Measurements from ENCODE around the gene NFKB1.

The NFKB1 gene

GRCh38 chr4:102533348-102533747 lies 32.2 kb downstream of the NFKB1 start:
- DNase-seq: no peak

- DNase-seq: no peak
These were observed 32.7 kb downstream of the NFKB1 start for GRCh38 chr4:102533904-102534303.

DNA sequence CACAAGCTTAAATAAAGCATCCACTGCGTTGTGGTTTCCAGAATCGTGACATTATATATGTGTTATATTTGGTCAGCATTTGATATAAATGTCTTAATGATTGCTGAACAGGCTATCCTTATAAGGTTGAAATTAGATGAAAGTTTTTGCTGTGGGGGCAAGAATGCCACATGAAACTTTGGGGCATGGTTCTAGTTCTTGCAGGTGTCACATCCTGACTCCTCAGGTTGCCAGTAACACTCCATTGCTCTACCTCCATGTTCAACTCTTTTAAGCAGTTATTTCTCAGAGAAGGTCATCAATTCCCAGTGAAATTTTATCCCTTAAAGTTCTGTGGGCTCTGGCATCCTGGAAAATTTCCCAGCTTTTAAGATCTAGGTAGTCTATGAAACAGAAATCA lies 33.7 kb downstream of the NFKB1 start:
- DNase-seq: no peak

GRCh38 chr4:102535398-102536082 lies 34.4 kb downstream of the NFKB1 start:
- peak; percentile 51 for DNase-seq

DNA sequence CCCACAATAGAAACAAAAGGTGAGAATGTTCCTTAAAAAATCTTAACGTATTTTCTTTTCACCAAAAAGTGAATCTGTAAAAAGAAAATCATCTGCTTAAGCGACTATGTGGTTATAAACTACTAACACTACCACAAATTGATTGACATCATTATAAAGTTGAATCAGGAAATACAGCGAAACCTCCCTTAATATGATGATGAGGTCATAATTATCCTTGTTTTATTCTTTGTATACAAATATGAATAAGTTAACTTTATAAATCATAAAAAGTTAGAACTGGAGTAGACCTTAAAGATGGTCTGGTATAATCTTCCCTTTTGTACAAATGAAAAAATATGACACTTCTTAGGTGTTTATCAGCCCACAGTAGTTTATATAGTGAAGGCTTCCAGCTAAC lies 35.6 kb downstream of the NFKB1 start:
- no peak for DNase-seq

GRCh38 chr4:102537269-102537668 lies 36.1 kb downstream of the NFKB1 start:
- no peak for DNase-seq

DNA sequence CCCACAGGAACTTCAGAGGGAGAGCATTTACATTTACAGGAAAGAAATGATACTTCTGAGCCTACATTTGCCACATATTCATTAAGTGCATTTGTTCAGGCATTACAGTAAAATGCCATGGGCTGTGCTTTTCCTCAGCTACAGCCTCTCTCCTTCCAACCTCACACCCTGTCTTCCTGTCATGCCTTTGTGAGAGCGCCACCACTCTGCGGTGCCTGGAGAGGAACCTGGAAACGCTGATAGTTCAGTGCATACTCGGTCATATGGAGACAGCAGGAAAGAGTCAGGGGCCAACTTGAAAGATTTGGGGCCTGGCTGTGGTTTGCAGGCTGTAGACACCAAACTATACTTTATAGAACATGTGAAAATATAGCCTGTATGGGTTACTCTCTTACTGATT lies 40.5 kb downstream of the NFKB1 start:
- DNase-seq: no peak

DNA sequence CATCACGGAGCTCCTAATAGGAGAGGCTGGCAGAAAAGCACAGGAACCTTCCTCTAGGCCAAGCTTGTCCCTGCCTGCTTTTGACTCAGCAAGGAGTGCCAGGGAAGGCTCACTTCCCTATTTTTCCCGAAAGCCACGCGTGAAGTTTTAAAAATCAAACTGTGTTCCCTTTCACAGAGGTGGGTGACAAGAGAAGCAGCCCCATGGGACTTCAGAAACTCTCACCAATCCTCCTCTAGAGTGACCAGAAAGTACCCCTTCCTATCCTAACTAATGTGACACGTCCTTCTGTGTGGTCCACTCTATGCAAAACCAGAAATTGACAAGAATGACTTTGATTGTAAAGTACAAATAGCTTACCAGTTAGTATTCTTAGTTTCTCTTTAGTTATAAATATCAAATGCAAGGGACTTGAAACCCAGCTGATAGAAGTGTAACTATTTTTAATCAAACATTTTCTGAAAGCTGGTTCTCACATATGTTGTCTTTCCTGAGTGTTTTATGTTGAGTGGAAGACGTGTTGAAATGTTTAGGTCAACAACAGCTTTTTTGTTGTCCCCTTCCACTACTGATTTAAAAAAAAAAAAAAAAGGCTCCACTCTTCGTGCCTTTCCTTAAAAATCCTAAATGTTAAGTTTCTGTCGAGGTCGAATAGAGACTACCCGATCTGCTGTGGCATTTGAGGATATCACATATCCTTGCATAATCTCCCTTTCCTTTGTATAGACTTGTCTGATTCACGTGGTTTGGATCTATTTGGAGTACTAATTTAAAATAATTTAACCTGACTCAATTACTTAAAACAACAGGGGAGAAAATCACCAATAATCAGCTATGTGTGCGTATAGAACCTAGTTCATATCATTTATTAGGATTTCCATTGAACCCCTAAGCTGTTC lies 42.1 kb downstream of the NFKB1 start:
- no peak for DNase-seq

DNA sequence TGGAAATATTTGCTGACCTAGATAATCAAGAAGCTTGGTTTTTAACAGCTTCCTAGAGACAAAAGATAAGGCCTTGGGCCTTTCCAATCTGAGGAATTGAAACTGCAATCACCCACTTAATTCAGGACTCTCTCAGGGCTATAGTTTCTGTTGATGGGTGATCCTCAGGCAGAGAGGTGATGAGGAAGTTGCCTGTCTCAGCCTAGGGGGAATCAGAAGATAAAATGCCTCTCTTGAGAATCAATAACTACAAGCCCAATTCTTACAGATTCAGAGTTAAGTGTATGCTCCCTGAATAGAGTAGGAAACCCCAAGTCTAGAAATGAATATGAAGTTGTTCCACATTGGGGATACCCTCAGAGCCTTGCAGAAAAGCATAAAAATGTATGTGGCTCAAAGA lies 45.5 kb downstream of the NFKB1 start:
- DNase-seq: no peak

DNA sequence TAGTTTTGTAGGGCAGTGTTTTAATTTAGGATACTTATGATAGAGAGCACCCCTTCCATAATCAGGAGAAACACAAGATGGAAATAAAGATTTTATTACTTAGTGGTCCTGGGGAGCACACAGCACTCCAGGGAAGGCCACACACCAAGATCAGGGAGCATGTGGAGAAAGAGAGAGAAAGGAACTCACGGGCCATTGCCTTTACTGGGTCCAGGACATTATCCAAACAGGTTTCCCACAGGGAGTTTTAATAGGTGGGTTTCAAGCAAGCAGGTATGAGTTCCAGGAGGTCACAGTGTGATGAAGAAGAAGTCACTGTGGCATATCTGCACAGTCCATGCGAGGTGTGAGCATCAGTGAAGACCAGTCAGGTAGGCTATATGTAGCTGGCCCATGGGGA lies 46.8 kb downstream of the NFKB1 start:
- DNase-seq: no peak

GRCh38 chr4:102551958-102552565 lies 50.9 kb downstream of the NFKB1 start:
- no peak for DNase-seq

DNA sequence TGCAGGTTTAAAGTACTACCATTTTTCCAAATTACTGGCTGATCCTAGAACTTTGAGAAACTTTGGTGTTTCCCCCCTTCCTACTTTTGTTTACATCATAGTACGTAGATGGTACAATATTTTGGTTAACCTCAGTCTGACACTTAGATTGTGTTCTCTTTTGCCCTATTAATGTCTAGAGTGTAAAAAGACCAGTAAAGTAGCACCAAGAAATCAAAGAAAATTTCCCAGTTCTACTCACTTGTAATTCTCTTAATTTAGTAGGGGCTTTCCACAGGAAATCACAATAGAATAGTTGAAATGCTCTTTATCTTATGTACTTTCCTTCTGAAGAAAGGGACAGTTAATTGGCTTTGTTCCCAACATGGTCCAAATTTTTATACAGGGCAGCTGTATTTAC lies 51.6 kb downstream of the NFKB1 start:
- peak; percentile 8 for DNase-seq

- no peak for DNase-seq
These were observed 52.8 kb downstream of the NFKB1 start for GRCh38 chr4:102553982-102554381.

GRCh38 chr4:102554482-102554881 lies 53.3 kb downstream of the NFKB1 start:
- DNase-seq: peak; percentile 49

- DNase-seq: no peak
These were observed 53.8 kb downstream of the NFKB1 start for GRCh38 chr4:102554992-102555391.

DNA sequence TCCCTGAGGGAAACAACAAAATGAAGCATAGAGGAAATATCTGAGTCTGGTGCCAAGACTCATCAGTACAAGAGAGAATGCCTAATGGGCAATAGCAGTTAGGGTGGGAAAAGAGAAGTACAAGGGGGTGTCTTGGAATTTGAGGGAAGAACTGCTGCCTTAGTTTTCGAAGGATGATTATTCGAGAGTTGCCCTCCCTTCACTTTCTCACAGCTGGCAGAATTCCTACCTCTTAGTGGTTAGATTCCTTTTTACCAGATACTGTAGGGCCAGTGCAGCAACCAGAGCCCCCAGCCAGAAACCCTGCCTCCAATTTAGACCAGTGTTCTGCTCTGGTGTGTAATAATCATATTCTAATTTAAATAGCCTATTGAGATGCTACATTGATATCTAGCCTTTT lies 56.5 kb downstream of the NFKB1 start:
- DNase-seq: no peak

DNA sequence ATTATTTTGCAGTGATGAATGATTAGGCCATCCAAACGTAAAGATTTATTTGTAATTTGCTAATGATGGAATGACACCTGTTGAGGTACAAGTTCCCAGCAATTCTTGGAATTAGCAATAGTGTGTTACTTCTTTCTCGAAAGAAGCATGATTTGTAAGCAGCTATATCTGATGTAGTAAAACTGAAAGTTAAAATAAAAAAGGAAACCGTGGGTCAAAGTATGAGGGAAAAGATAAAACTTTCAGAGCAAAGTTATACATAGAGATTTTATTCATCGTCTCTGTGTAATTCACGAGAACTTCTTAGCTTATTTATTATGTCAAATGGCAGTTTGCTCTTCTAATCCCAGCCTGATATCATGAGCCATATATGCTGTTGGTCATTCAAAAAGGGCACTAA lies 59.0 kb downstream of the NFKB1 start:
- no peak for DNase-seq

GRCh38 chr4:102560571-102561341 lies 59.6 kb downstream of the NFKB1 start:
- DNase-seq: no peak

GRCh38 chr4:102563000-102563399 lies 61.8 kb downstream of the NFKB1 start:
- DNase-seq: peak; percentile 6

DNA sequence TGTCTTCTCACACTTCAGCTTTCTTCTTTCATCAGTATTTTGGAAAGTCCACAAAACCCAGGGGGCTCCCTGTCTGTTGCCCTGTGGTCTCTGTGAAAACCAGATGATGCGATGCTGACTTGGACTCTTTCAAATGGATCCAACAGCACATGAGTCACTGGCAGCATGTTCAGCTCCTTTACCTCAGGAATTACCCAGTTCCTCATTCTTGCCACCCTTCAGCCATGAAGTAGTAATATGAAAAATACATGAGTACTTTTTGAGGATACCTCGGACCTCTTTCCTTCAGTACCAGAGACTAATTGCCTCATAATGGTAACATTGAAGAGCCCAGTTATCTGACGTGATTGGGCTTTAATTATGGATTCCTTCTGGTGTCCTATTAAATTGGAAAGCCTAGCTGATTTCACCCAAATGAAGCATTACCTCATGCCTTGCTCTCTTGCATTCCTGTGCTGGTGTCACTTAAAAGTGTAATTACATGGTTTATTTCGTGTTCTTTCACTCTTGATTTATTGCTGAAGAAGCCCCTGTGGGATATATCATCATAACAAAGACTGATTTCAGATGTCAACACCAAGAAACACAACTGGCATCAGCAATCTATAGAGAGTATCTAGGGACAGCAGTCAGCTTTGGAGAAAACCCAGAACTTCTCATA lies 63.4 kb downstream of the NFKB1 start:
- DNase-seq: peak; percentile 78

- no peak for DNase-seq
These were observed 64.5 kb downstream of the NFKB1 start for GRCh38 chr4:102565696-102566095.

- no peak for DNase-seq
These were observed 65.3 kb downstream of the NFKB1 start for GRCh38 chr4:102566426-102566825.
